H9 (cell line): ENCODE data around the gene TENT5C. TPM values are rescaled to one million over a fixed set of nuclear protein-coding genes. Genes with fewer than 3 reads are reported as not detected.

Source experiments
- DNase-seq: peaks from one replicate; pipeline ENCODE4 v3.0.0-alpha.2; 2017
- H2AFZ ChIP-seq: one replicate; pipeline ENCODE4 v1.6.1; 2013; ENCODE audit warnings: mild to moderate bottlenecking, low read length, control low read depth, moderate library complexity
- H2AK5ac ChIP-seq: 2 replicates; pipeline ENCODE4 v1.6.1; 2013; ENCODE audit warnings: low read length, control low read depth, mixed read lengths; ENCODE audit not compliant: insufficient read length
- H2BK120ac ChIP-seq: one replicate; pipeline ENCODE4 v1.6.1; 2013; ENCODE audit warnings: low read depth, mild to moderate bottlenecking, low read length, control low read depth, inconsistent platforms; ENCODE audit not compliant: poor library complexity, severe bottlenecking
- H2BK12ac ChIP-seq: 2 replicates; pipeline ENCODE4 v1.6.1; 2013; ENCODE audit warnings: low read length, control low read depth, mixed read lengths, low read depth; ENCODE audit not compliant: insufficient read length
- H2BK15ac ChIP-seq: 2 replicates; pipeline ENCODE4 v1.6.1; 2013; ENCODE audit warnings: low read depth, low read length, control low read depth
- H2BK20ac ChIP-seq: one replicate; pipeline ENCODE4 v1.6.1; 2013; ENCODE audit warnings: low read depth, mild to moderate bottlenecking, low read length, control low read depth, inconsistent platforms; ENCODE audit not compliant: poor library complexity, severe bottlenecking
- H2BK5ac ChIP-seq: 2 replicates; pipeline ENCODE4 v1.6.1; 2013; ENCODE audit warnings: low read length, control low read depth, mixed read lengths; ENCODE audit not compliant: insufficient read length
- H3K14ac ChIP-seq: 2 replicates; pipeline ENCODE4 v1.6.1; 2013; ENCODE audit warnings: low read length, control low read depth; ENCODE audit not compliant: insufficient read depth
- H3K18ac ChIP-seq: 2 replicates; pipeline ENCODE4 v1.6.1; 2013; ENCODE audit warnings: low read depth, mild to moderate bottlenecking, mixed read lengths, low read length, control low read depth; ENCODE audit not compliant: insufficient read length
- H3K23ac ChIP-seq: 2 replicates; pipeline ENCODE4 v1.6.1; 2013; ENCODE audit warnings: low read length, control low read depth, mixed read lengths, low read depth; ENCODE audit not compliant: insufficient read length
- H3K23me2 ChIP-seq: 2 replicates; pipeline ENCODE4 v1.6.1; 2013; ENCODE audit warnings: low read depth, mild to moderate bottlenecking, mixed read lengths, low read length, control low read depth; ENCODE audit not compliant: insufficient read length, poor library complexity, severe bottlenecking
- H3K27ac ChIP-seq: 2 replicates; pipeline ENCODE4 v1.5.1; 2013; ENCODE audit warnings: low read length, control low read depth, mixed read lengths, low read depth; ENCODE audit not compliant: insufficient read length
- H3K27me3 ChIP-seq: 2 replicates; pipeline ENCODE4 v1.6.1; 2013; ENCODE audit warnings: low read length, control low read depth, inconsistent platforms; ENCODE audit not compliant: insufficient read depth
- H3K4ac ChIP-seq: 2 replicates; pipeline ENCODE4 v1.6.1; 2013; ENCODE audit warnings: low read depth, mild to moderate bottlenecking, control low read depth, inconsistent platforms, low read length, moderate library complexity
- H3K4me1 ChIP-seq: 2 replicates; pipeline ENCODE4 v1.6.1; 2013; ENCODE audit warnings: low read length, control low read depth, inconsistent platforms; ENCODE audit not compliant: insufficient read depth
- H3K4me2 ChIP-seq: 2 replicates; pipeline ENCODE4 v1.6.1; 2013; ENCODE audit warnings: low read length, control low read depth, mixed read lengths; ENCODE audit not compliant: insufficient read length, insufficient read depth
- H3K56ac ChIP-seq: 2 replicates; pipeline ENCODE4 v1.6.1; 2013; ENCODE audit warnings: low read depth, mild to moderate bottlenecking, mixed read lengths, low read length, control low read depth; ENCODE audit not compliant: insufficient read length
- H3K79me1 ChIP-seq: 2 replicates; pipeline ENCODE4 v1.6.1; 2013; ENCODE audit warnings: low read depth, mild to moderate bottlenecking, moderate library complexity, low read length, control low read depth, inconsistent platforms; ENCODE audit not compliant: insufficient read depth, poor library complexity, severe bottlenecking
- H3K79me2 ChIP-seq: 2 replicates; pipeline ENCODE4 v1.6.1; 2013; ENCODE audit warnings: low read length, control low read depth, inconsistent platforms; ENCODE audit not compliant: insufficient read depth
- H3K9ac ChIP-seq: 2 replicates; pipeline ENCODE4 v1.6.1; 2013; ENCODE audit warnings: low read length, control low read depth, mixed read lengths; ENCODE audit not compliant: insufficient read length; ENCODE audit errors: extremely low read depth
- H3K9me3 ChIP-seq: one replicate; pipeline ENCODE4 v1.6.1; 2013; ENCODE audit warnings: low read depth, low read length, inconsistent platforms; ENCODE audit not compliant: control insufficient read depth
- H3T11ph ChIP-seq: one replicate; pipeline ENCODE4 v1.6.1; 2013; ENCODE audit warnings: mild to moderate bottlenecking, low read length, control low read depth, inconsistent platforms
- H4K20me1 ChIP-seq: one replicate; pipeline ENCODE4 v1.6.1; 2013; ENCODE audit not compliant: control insufficient read depth, insufficient read length, insufficient read depth
- H4K5ac ChIP-seq: 2 replicates; pipeline ENCODE4 v1.6.1; 2013; ENCODE audit warnings: low read depth, mild to moderate bottlenecking, mixed read lengths, low read length, control low read depth; ENCODE audit not compliant: insufficient read length
- H4K8ac ChIP-seq: replicated peaks from 2 replicates; pipeline ENCODE4 v1.6.1; 2013; ENCODE audit warnings: low read length, control low read depth, mixed read lengths, low read depth; ENCODE audit not compliant: insufficient read length
- H4K91ac ChIP-seq: 2 replicates; pipeline ENCODE4 v1.6.1; 2013; ENCODE audit warnings: low read depth, mild to moderate bottlenecking, moderate library complexity, mixed read lengths, low read length, control low read depth; ENCODE audit not compliant: insufficient read length
- H3K27ac Mint-ChIP-seq, 3 experiments: 2 replicates in 2 of 3; 3 replicates in 1 of 3; pipeline ENCODE4 v1.8.0; 2020 to 2021; ENCODE audit warnings: mixed read lengths in 3 of 3, mild to moderate bottlenecking in 1 of 3, moderate library complexity in 1 of 3
- H3K27me3 Mint-ChIP-seq: 2 replicates; pipeline ENCODE4 v1.8.0; 2021; ENCODE audit warnings: low read depth, mild to moderate bottlenecking, moderate library complexity, mixed read lengths
- H3K36me3 Mint-ChIP-seq, 3 experiments: 2 replicates in 2 of 3; 3 replicates in 1 of 3; pipeline ENCODE4 v1.8.0; 2020 to 2021; ENCODE audit warnings: low read depth in 3 of 3, mixed read lengths in 3 of 3; ENCODE audit not compliant: insufficient read depth in 1 of 3
- H3K4me1 Mint-ChIP-seq, 2 experiments: 2 replicates each; pipeline ENCODE4 v1.8.0; 2020; ENCODE audit warnings: mixed read lengths in 2 of 2
- H3K4me3 Mint-ChIP-seq, 2 experiments: 2 replicates in 1 of 2; 3 replicates in 1 of 2; pipeline ENCODE4 v1.8.0; 2020 to 2021; ENCODE audit warnings: mild to moderate bottlenecking in 2 of 2, mixed read lengths in 2 of 2, moderate library complexity in 1 of 2
- H3K9me3 Mint-ChIP-seq, 2 experiments: 2 replicates in 1 of 2; 3 replicates in 1 of 2; pipeline ENCODE4 v1.8.0; 2020; ENCODE audit warnings: mild to moderate bottlenecking in 2 of 2, mixed read lengths in 2 of 2, moderate library complexity in 1 of 2
- CTCF ChIP-seq: fragments of 200-600 bp; sonication (generic); conservative IDR thresholded peaks from 3 replicates; pipeline ENCODE4 v1.8.0; 2021; ENCODE audit warnings: antibody characterized with exemption, mild to moderate bottlenecking
- WGBS: extraction: QIAGEN DNeasy Blood & Tissue Kit; methylation state at CpG from one replicate; pipeline ENCODE4 v1.1.7; 2013; ENCODE audit warnings: missing lambda C conversion rate, low lambda C conversion rate, mixed read lengths; ENCODE audit not compliant: insufficient read length; ENCODE audit errors: extremely low coverage; 5-methylcytosine and 5-hydroxymethylcytosine counted together
- total RNA-seq: library from RNA; stranded (reverse); gene quantifications from 2 replicates; pipeline ENCODE4 v1.2.1, GENCODE V29; 2021

Gene TENT5C
- total RNA-seq, 1 experiment from 2014 or later: 0.37 TPM

DNA sequence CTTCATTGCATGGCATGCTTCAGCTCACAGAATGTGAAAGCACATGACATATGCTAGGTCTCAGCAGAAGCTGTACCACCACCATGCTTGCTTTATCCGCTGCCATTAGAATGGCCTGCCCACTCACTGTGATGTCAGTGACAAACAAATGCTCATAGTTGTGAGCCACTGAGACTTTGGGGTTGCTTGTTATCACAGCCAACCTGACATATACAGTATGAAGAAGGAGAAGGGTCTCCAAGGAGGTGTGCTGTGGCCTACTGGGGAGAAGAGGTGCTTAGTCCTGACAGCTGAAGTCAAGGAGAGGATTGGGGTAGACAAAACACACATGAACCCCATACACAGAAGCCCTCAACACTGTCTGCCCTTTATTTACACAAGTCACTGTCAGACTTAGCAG lies 19.5 kb upstream of the TENT5C start:
- Histone ChIP-seq H3K9ac (no peak overlapping the region), H2AFZ (no peak overlapping the region), H2BK12ac (no peak overlapping the region), H3K27me3 (no peaks in the 10 kb centered on the region), H4K91ac (no peak overlapping the region), H3K56ac (no peak overlapping the region), H4K20me1 (no peaks in the 10 kb centered on the region), H2BK5ac (no peak overlapping the region), H4K5ac (no peak overlapping the region), H2BK15ac (no peak overlapping the region), H4K8ac (no peak overlapping the region), H3K18ac (no peak overlapping the region), H2BK20ac (no peak overlapping the region), H3K4me2 (no peak overlapping the region), H3K79me2 (no peaks in the 10 kb centered on the region), H3K23me2 (no peaks in the 10 kb centered on the region), H2BK120ac (no peak overlapping the region), H3K9me3 (no peaks in the 10 kb centered on the region), H3K4ac (no peak overlapping the region), H3K27ac (no peak overlapping the region), H3K4me1 (no peaks in the 10 kb centered on the region), H3K23ac (no peak overlapping the region), H2AK5ac (no peak overlapping the region), H3K14ac (no peak overlapping the region), H3T11ph (no peak overlapping the region), H3K79me1 (no peaks in the 10 kb centered on the region)
- no peak overlapping the region for H3K27ac Mint-ChIP-seq
- no peak overlapping the region for H3K4me3 Mint-ChIP-seq
- no peak for TF ChIP-seq CTCF
- DNase-seq: no peak
- no peaks in the 10 kb centered on the region; the same call in 1 of the 2 replicates for H3K27me3 Mint-ChIP-seq
- no peaks in the 10 kb centered on the region for H3K9me3 Mint-ChIP-seq
- H3K36me3 Mint-ChIP-seq: no peaks in the 10 kb centered on the region
- no CpG with 5 or more reads among the region's 1 CpG for WGBS
- H3K4me1 Mint-ChIP-seq: peaks cover 8 to 9% of the 10 kb centered on the region in 2 experiments
